ENCODE data around the gene VRK3. TPM values are rescaled to one million over a fixed set of nuclear protein-coding genes. Genes with fewer than 3 reads are reported as not detected.

Gene VRK3
- total and polyA plus RNA-seq, 2 donors (not counting 1 experiment from before 2014, with no cell fraction given) = 26.9 to 40.6 TPM

DNA sequence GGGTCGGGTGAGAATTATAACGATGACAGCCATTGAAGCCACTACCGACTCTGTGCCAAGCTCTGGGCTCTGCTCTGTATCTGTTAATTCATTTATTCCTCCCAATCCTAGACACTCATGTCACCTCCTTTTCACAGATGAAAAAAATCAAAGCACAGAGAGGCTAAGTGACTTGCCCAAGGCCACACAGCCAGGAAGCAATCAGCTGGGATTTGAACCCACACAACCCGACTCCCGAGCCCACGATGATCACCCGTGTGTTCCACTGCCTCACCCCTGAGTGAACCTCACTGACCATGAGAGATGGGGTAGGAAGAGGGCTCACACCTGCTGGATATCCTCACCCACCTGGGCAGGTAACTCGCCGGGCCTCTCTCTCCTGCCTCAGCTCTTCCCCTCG lies 40.8 kb upstream of the VRK3 start:
- Histone ChIP-seq H3K9me3 (ENCODE audit: control insufficient read depth, insufficient read depth, low read depth, low read length) (no peaks in the 10 kb centered on the region), H3K4me2 (ENCODE audit: extremely low read depth, insufficient read depth, low read length) (no peak overlapping the region), H3K27me3 (ENCODE audit: control insufficient read depth, insufficient read depth, low read length) (no peaks in the 10 kb centered on the region), H4K20me1 (ENCODE audit: control insufficient read depth, extremely low read depth, insufficient read depth, low read length) (no peaks in the 10 kb centered on the region), H2AFZ (ENCODE audit: low read length) (no peak overlapping the region), H3K4me1 (ENCODE audit: control insufficient read depth, extremely low read depth, insufficient read depth, low read length) (no peaks in the 10 kb centered on the region), H3K79me2 (ENCODE audit: control insufficient read depth, insufficient read depth, low read length) (no peaks in the 10 kb centered on the region), H3K9ac (ENCODE audit: insufficient read depth, low read length) (no peak overlapping the region), H3K27ac (ENCODE audit: insufficient read depth, low read length) (no peak overlapping the region), H3K4me3 (replicated peaks in 1 of 4; ENCODE audit: control extremely low read depth in 1 of 4, insufficient read depth in 1 of 4, low read depth in 3 of 4, low read length in 4 of 4) (no peak overlapping the region), H3K36me3 (ENCODE audit: control insufficient read depth, insufficient read depth, low read length) (no peaks in the 10 kb centered on the region)
- no peak for DNase-seq (ENCODE audit: low read depth in 2 of 2)
- TF ChIP-seq, protein P1, sequence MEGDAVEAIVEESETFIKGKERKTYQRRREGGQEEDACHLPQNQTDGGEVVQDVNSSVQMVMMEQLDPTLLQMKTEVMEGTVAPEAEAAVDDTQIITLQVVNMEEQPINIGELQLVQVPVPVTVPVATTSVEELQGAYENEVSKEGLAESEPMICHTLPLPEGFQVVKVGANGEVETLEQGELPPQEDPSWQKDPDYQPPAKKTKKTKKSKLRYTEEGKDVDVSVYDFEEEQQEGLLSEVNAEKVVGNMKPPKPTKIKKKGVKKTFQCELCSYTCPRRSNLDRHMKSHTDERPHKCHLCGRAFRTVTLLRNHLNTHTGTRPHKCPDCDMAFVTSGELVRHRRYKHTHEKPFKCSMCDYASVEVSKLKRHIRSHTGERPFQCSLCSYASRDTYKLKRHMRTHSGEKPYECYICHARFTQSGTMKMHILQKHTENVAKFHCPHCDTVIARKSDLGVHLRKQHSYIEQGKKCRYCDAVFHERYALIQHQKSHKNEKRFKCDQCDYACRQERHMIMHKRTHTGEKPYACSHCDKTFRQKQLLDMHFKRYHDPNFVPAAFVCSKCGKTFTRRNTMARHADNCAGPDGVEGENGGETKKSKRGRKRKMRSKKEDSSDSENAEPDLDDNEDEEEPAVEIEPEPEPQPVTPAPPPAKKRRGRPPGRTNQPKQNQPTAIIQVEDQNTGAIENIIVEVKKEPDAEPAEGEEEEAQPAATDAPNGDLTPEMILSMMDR (conservative IDR thresholded peaks at IDR 0.05 in 1 of 2, IDR thresholded peaks at IDR 0.05 in 1 of 2; ENCODE audit: low read depth in 1 of 2, low read length in 2 of 2) = no peak
- TF ChIP-seq EZH2 (IDR thresholded peaks at IDR 0.05; ENCODE audit: low read length, missing control alignments) = no peak

DNA sequence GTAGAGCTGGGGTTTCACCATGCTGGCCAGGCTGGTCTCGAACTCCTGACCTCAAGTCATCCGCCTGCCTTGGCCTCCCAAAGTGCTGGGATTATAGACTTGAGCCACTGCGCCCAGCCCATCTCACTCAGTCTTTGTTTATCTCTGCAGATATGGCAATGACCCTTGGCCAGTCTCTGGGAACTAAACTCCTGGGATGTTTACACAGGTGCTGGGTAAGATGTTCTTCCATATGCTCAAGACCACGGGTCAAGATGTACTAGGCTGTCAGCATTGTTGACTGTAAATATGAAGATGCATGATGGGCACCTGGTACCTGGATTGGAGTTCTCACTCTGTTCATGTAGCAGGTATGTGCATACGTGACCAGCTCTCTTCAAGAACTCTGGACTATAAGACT lies 36.5 kb upstream of the VRK3 start:
- H3K4me1 ChIP-seq (ENCODE audit: control insufficient read depth, extremely low read depth, insufficient read depth, low read length) = no peaks in the 10 kb centered on the region
- no peak overlapping the region for H3K4me2 ChIP-seq (ENCODE audit: extremely low read depth, insufficient read depth, low read length)
- H3K27me3 ChIP-seq (ENCODE audit: control insufficient read depth, insufficient read depth, low read length) = no peaks in the 10 kb centered on the region
- H3K36me3 ChIP-seq (ENCODE audit: control insufficient read depth, insufficient read depth, low read length) = no peaks in the 10 kb centered on the region
- H3K9ac ChIP-seq (ENCODE audit: insufficient read depth, low read length) = no peak overlapping the region
- H4K20me1 ChIP-seq (ENCODE audit: control insufficient read depth, extremely low read depth, insufficient read depth, low read length) = no peaks in the 10 kb centered on the region
- peaks cover 3% of the 10 kb centered on the region for H3K9me3 ChIP-seq (ENCODE audit: control insufficient read depth, insufficient read depth, low read depth, low read length)
- TF ChIP-seq, protein P1 (conservative IDR thresholded peaks at IDR 0.05 in 1 of 2, IDR thresholded peaks at IDR 0.05 in 1 of 2; ENCODE audit: low read depth in 1 of 2, low read length in 2 of 2) = no peak
- no peak for TF ChIP-seq EZH2 (IDR thresholded peaks at IDR 0.05; ENCODE audit: low read length, missing control alignments)
- no peak overlapping the region for H3K27ac ChIP-seq (ENCODE audit: insufficient read depth, low read length)
- no peaks in the 10 kb centered on the region for H3K79me2 ChIP-seq (ENCODE audit: control insufficient read depth, insufficient read depth, low read length)
- no peak for DNase-seq (ENCODE audit: low read depth in 2 of 2)
- H2AFZ ChIP-seq (ENCODE audit: low read length) = no peak overlapping the region
- H3K4me3 ChIP-seq (replicated peaks in 1 of 4; ENCODE audit: control extremely low read depth in 1 of 4, insufficient read depth in 1 of 4, low read depth in 3 of 4, low read length in 4 of 4) = no peak overlapping the region

DNA sequence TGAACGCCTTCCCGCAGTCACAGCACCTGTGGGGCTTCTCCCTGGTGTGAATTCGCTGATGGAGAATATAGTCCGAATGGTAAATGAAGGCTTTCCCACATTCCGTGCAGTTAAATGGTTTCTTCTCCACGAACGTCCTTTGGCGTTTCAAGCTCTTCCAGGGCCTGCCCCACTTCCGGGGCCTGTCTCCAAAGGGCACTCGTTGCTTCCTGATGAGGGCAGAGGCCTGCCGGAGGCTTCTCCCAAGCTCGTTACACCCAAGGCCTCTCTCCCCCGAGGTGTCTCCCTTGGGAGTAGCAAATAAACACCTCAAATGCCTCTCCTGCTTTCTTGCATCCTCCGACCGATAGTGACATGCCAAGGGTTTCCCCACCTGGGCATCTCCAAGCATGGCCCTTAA lies 34.9 kb upstream of the VRK3 start:
- Histone ChIP-seq H3K4me2 (ENCODE audit: extremely low read depth, insufficient read depth, low read length) (no peak overlapping the region), H2AFZ (ENCODE audit: low read length) (no peak overlapping the region), H3K79me2 (ENCODE audit: control insufficient read depth, insufficient read depth, low read length) (no peaks in the 10 kb centered on the region), H3K4me3 (replicated peaks in 1 of 4; ENCODE audit: control extremely low read depth in 1 of 4, insufficient read depth in 1 of 4, low read depth in 3 of 4, low read length in 4 of 4) (no peak overlapping the region), H4K20me1 (ENCODE audit: control insufficient read depth, extremely low read depth, insufficient read depth, low read length) (no peaks in the 10 kb centered on the region), H3K9me3 (ENCODE audit: control insufficient read depth, insufficient read depth, low read depth, low read length) (peaks cover 3% of the 10 kb centered on the region), H3K27me3 (ENCODE audit: control insufficient read depth, insufficient read depth, low read length) (no peaks in the 10 kb centered on the region), H3K9ac (ENCODE audit: insufficient read depth, low read length) (no peak overlapping the region), H3K4me1 (ENCODE audit: control insufficient read depth, extremely low read depth, insufficient read depth, low read length) (no peaks in the 10 kb centered on the region), H3K36me3 (ENCODE audit: control insufficient read depth, insufficient read depth, low read length) (no peaks in the 10 kb centered on the region), H3K27ac (ENCODE audit: insufficient read depth, low read length) (no peak overlapping the region)
- TF ChIP-seq EZH2 (IDR thresholded peaks at IDR 0.05; ENCODE audit: low read length, missing control alignments) = no peak
- TF ChIP-seq, protein P1 (conservative IDR thresholded peaks at IDR 0.05 in 1 of 2, IDR thresholded peaks at IDR 0.05 in 1 of 2; ENCODE audit: low read depth in 1 of 2, low read length in 2 of 2) = no peak
- no peak for DNase-seq (ENCODE audit: low read depth in 2 of 2)
